HG03025 (cell line): ENCODE results near the gene NT5DC3.

Source experiments
- ATAC-seq: cut with Tn5 transposase; IDR thresholded peaks from one replicate; pipeline ENCODE4 v1.9.1; 2021; ENCODE audit warnings: mild to moderate bottlenecking, moderate library complexity; ENCODE audit not compliant: unreplicated experiment, low FRiP score

NT5DC3 gene

GRCh38 chr12:103833891-103834290, 7.1 kb downstream of the NT5DC3 start:
- no peak for ATAC-seq

- ATAC-seq = no peak
Observed at GRCh38 chr12:103833095-103833775, 7.8 kb downstream of the NT5DC3 start.

- ATAC-seq = no peak
Observed at GRCh38 chr12:103832048-103832997, 8.7 kb downstream of the NT5DC3 start.

GRCh38 chr12:103830730-103831320, 10.2 kb downstream of the NT5DC3 start:
- ATAC-seq = no peak

GRCh38 chr12:103830025-103830725, 10.9 kb downstream of the NT5DC3 start:
- no peak for ATAC-seq

- no peak for ATAC-seq
Observed at GRCh38 chr12:103829092-103829491, 11.9 kb downstream of the NT5DC3 start.

DNA sequence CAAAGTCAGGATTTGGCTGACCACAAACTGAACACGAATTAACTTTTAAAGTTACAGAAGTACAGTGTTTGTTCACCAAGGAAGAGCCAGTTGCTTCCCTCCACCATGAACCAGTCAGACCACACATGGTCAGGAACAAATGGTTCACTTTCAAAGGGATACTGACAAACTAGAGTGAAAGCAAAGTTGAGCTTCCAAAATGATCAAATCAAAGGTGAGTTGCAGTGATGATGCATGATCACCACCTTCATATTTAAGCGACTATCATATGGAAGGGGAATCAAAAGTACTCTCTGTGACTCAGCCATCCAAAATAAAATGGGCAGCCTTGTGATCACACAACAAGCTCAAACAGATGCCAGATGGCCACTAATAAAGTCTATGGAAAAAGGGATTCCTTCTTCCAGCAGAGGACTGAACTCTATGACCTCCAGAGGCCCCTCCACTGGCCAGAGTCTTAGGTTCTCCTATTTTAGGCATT, 13.1 kb downstream of the NT5DC3 start:
- no peak for ATAC-seq

- ATAC-seq = no peak
Observed at GRCh38 chr12:103824845-103825244, 16.2 kb downstream of the NT5DC3 start.

DNA sequence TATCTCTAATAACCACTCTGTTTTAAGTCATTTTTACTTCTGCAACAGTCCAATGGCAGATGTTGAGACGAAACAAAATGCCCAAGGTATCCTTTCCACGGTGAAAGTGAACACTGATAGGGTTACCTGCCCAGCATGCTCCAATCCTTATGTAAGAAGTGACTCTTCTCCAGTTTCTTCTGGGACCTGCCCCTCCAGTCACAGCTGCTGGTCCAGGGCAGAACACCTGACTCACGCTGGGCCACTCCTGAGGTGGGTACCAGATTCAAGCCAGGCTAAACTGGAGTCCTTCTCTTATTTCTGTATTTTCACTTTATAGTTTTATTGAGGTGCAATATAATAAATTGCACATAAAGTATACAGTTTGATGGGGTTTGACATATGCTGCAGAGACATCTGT, 16.7 kb downstream of the NT5DC3 start:
- no peak for ATAC-seq

DNA sequence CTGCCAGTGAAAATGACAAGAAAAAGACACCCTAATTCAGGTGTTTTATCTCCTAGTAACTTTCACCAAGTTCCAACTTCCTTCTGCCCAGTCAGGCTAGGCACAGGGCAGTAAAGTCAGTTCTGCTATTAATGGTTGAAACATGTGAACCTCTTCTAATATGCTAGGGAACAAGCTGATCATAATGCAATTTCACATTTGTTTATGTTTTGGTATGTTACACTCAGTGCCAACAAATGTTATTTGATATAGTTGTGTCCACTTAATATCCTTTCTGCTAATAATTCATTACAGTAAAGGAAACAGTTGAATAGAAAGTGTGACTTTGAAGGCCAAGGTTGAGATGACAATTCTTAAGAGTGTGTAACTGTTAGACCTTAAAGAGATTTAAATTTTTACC, 17.2 kb downstream of the NT5DC3 start:
- ATAC-seq = no peak

GRCh38 chr12:103821773-103822172, 19.3 kb downstream of the NT5DC3 start:
- ATAC-seq = no peak

DNA sequence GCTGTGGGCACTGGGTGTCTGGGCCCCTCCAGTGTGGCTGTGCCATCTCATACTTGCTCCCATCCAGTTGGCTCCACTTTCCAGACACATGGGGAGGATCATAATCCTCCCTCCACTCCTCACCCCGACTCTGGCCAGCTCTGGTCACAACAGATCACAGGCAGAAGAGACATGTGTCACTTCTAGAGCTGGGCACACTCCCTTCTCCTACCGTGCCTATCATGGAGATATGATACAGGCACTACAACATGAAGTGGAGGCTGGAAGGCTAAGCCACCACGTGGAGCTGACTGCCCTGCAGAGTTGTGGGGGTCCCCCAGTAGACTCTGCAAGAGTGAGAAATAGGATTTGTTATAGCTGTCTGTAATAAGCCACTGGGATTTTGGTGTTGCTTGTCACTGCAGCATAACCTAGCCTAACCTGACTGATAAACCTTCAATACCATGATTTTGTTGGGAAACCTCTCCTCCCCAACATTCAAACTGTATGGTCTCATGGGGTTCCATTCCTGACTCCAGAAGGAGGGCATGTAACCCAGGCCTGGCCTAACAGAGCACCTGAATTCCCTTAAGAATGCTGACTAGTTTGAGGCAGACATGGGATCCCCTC, 20.0 kb downstream of the NT5DC3 start:
- no peak for ATAC-seq

DNA sequence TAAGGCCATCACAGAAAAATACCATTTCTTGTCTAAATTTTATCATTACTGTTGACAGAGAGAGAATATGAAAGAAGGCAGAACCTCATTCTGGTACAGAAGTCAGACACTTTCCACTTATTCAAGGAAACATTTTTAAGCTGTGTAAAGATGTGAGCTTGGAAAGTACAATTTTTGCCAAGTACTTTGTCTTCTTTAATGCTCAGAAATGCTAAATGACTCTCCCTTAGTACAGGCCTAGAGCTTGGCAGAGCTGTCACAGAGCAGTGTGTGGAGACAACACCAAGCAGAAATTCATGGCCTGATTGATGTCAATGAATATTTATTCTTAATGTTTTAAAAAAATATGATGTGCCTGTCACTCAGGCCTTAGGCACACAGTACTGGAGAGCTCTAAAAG, 20.7 kb downstream of the NT5DC3 start:
- ATAC-seq = no peak

GRCh38 chr12:103819892-103820291, 21.1 kb downstream of the NT5DC3 start:
- no peak for ATAC-seq

DNA sequence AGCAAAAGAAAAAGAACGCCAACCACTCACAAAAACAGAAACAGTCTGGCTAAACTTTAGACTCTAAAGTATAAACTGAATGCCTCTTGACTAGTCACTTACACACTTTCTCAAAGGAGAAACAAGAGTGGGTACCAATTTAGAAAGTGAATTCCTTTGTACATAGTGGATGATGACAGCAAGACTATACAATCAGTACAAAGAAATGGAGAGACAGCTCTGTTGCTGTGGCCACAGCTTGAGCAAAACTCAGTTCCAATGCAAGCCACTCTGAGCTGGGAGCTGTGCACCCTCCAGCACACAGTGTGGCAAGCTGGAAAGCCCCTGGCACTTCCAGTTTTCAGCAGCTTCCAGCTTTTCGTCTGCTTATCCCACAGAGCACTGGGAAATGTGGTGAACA, 21.7 kb downstream of the NT5DC3 start:
- ATAC-seq = no peak

GRCh38 chr12:103817791-103818190, 23.2 kb downstream of the NT5DC3 start:
- ATAC-seq = no peak

DNA sequence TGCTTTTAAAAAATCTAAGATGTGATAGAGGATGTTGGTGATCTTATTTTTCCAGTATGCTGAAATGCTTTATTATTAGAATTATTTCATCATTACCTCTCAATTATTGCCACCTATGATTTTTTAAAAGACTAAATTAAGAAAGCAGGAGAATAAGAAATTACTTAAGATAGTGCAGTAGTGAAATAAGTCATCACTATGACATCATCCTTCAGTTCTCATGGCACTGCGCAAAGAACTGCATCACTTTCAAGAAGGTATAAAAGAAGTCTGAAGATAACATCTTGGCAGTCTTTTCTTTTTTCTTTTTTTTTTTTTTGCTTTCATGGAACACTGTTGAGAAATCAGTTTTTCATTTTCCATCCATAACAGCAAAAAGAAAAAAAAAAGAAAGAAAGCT, 24.4 kb downstream of the NT5DC3 start:
- ATAC-seq = no peak

DNA sequence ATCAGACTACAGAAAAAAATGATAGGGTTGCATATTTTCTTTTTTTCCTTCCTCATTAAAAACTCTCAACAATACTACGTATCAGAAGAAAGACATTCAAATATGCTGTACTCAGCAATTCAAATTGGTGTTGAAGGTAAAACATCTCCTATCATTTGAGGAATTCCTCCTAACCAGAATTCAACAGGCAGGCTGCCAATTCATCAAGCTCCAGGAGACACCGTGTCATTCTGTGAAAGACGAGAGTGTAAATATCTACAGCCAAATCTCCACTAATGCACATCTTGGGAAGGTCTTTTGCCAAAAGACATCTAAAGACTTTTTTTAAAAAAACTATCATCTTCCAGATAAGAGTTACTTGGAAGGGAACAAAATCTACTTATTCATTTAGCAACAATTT, 26.6 kb downstream of the NT5DC3 start:
- ATAC-seq = no peak

- no peak for ATAC-seq
Observed at GRCh38 chr12:103813949-103814348, 27.1 kb downstream of the NT5DC3 start.

DNA sequence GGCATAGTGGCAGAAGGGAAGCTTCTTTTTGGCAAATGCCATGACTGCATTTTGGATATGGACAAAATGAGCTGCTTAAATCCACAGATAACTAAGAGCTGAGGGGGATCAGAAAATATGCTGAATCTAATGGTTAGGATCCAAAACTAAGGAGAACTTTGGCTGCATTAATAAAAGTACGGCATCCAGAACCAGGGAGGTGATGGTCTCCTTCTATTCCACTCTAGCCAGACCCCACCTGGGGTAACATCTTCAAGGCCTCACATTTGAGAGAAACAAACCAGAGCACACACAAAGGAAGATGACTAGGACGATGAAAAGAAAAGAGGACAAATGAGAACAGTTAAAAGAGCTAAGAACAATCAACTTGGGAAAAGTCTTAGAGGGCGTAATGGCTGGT, 27.6 kb downstream of the NT5DC3 start:
- ATAC-seq = no peak
